ENCODE measurements around the gene SCAI.
"Not testable (repeated sequence)": the region's sequence is repeated elsewhere in the genome, so short reads cannot be mapped to it uniquely, and the experiment has no call there.

The SCAI gene

GRCh38 chr9:125028041-125028440, 115.3 kb downstream of the SCAI start:
- DNase-seq (ENCODE audit: low spot score): no peak

DNA sequence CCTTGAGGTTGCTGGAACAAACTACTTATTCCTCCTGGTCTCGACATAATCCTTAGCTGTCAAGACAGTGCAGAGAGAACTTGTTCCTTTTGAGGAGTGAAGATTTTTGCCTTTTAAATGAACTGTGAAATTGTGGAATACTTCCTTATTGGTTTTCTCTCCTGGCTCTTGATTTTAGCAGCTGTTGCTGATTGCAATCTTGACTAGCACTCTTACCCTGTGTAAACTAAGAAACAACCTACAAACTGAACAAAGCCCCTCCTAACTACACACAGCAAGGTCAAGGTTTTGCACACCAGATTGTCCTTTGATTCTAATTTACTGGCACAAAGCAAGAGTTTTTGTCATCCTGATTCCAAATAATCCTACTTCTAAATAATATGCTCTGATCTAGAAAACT, 118.4 kb downstream of the SCAI start:
- DNase-seq (ENCODE audit: low spot score): no peak

GRCh38 chr9:125021069-125021468, 122.3 kb downstream of the SCAI start:
- no peak for DNase-seq (ENCODE audit: low spot score)

GRCh38 chr9:125015655-125016054, 127.7 kb downstream of the SCAI start:
- not testable (repeated sequence) for DNase-seq (ENCODE audit: low spot score)

DNA sequence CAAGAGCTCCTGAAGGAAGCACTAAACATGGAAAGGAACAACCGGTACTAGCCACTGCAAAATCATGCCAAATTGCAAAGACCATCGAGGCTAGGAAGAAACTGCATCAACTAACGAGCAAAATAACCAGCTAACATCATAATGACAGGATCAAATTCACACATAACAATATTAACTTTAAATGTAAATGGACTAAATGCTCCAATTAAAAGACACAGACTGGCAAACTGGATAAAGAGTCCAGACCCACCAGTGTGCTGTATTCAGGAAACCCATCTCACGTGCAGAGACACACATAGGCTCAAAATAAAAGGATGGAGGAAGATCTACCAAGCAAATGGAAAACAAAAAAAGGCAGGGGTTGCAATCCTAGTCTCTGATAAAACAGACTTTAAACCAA, 131.3 kb downstream of the SCAI start:
- not testable (repeated sequence) for DNase-seq (ENCODE audit: low spot score)

DNA sequence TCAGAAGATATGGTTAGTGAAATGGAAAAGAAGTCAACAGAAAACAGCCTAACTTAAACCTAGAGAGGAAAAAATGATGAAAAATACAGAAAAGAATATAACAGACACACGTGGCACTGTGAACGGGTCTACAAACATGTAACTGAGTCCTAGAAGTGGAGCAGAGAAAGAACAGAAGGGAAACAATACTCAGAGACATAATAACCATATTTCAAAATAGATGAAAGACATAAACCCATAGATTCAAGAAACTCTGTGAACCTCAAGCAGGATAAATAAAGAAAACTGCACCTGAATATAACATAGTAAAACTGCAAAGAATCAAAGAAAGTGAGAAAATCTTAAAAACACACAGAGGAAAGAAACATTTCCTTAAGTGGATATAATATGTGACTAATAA, 134.7 kb downstream of the SCAI start:
- no peak for DNase-seq (ENCODE audit: low spot score)

- no peak for DNase-seq (ENCODE audit: low spot score)
Observed at GRCh38 chr9:125003332-125003731, 140.0 kb downstream of the SCAI start.

DNA sequence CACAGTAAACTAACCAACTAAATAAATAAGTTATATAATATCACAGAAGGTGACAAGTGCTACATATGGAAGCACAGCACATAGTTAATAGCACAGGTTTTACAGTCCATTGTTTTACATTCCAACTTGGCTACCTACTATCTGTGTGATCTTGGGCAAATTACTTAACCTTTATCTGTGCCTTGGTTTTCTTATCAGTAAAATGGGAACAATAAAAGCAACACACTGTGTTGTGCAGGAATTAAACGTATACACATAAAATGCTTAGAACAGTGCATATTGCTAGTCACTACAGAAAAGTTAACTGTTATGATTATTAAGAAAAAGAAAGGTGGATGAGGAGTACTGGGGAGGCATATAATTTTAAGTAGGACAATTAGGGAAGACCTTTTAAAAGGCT, 159.6 kb downstream of the SCAI start:
- no peak for DNase-seq (ENCODE audit: low spot score)

DNA sequence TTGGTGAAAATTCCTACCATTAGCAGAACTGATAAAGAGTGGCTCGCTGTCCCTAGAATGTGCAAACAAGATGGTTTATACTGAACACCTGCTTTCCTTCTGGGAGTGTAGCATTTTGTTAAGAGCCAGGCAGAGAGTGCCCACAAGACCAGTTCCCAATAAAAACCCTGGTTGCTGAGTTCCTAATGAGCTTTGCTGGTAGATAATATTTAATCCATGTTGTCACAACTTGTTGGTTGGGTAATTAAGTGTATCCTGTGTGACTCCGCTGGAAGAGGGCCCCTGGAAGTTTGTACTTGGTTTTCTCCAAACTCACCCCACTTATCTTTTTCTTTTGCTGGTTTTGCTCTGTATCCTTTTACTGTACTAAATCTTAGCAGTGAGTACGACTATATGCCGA, 162.9 kb downstream of the SCAI start:
- DNase-seq (ENCODE audit: low spot score): no peak

DNA sequence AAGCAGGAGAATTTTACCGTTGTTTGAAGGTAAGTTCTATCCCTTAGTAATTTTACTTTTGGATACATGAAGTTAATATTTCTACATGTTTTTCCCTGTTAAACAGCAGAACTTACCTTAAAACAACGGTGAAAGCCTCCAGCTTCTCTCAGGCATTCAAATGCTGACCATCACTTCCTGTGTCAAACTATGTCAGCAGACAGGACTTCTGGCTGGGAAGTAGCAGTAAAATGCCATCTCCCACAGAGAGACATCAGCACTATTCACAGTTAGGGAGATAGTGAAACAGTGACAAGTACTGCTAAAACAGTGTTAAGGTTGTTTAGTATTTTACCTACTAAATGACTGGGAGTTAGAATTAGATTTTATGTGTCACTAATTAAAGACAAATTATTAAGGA, 168.2 kb downstream of the SCAI start:
- no peak for DNase-seq (ENCODE audit: low spot score)

- no peak for DNase-seq (ENCODE audit: low spot score)
Observed at GRCh38 chr9:124973807-124974206, 169.5 kb downstream of the SCAI start.

DNA sequence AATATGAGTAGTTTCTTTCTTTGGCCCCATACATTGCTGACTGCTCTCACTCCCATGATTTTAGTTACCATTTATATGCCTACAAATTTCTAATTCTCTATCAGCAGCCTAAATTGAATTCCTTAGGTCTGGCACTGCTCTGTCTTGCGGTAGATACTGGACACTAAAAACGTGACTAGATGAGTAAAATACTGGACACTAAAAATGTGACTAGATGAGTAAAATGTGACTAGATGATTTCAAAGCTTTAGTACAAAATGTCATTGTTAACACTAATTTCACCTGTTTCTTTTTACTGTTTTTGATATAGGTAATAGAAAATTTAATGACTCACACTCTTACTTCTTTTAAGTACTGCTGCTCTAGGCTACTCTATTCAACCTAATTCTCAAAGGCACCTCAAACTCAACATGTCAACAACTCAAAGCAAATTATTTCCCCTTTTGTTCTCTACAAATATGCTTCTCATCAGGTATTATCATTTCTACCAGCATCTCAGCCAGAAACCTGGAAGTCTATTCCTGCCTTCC, 171.0 kb downstream of the SCAI start:
- no peak for DNase-seq (ENCODE audit: low spot score)

DNA sequence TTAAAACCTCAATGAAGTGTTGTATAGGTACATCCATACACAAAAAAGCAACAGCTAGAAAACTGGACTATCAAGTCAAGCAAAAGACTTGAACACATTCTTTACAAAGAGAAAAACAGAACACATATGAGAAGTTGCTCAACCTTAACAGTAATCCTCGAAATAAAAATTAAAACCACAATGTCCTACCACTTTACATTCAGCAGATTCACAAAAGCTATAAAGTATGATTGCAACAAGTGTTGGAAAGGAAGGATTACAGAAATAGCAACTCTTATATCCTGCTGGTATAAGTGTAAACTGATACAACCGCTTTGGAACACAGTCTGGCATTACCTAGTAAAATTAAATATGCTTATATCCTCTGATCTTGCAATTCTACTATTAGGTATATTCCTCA, 173.9 kb downstream of the SCAI start:
- DNase-seq (ENCODE audit: low spot score): no peak

DNA sequence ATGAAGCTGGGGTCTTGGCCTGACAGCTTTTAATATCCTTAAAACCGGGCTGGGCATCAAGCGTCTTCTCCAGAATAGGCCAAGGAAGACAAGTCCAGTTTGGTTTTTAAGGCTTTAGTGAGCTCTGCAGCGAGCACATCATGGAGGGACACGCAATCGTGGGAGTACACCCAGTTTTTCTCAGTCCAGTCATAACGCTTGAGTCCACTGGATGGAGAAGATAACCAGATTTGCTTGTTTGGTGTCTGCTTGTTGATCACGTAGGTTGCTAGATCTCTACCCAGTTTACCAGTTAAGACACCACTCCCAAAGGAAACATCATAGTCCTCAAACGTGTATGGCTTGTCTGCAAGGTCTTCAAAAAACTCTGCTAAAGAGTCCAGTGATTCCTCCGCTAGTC, 175.1 kb downstream of the SCAI start:
- no peak for DNase-seq (ENCODE audit: low spot score)

- DNase-seq (ENCODE audit: low spot score): peak; percentile 30
Observed at GRCh38 chr9:124965775-124966568, 177.4 kb downstream of the SCAI start.

- DNase-seq (ENCODE audit: low spot score): no peak
Observed at GRCh38 chr9:124964604-124965003, 178.7 kb downstream of the SCAI start.

GRCh38 chr9:124964056-124964455, 179.3 kb downstream of the SCAI start:
- DNase-seq (ENCODE audit: low spot score): no peak

DNA sequence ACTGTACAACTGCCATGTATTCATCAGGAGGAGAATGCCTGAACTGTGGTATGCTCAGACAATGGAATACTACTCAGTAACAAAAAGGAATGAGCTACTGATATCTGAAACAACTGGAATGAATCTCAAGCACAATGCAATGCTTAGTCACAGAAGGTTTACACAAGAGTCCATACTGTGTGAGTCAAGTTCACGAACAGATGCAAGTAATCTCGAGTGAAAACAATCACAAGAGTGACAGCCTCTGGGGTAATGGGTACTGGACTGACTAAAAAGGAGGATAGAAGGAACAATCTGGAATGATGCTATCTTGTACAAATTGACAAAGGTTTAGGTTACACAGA, 182.9 kb downstream of the SCAI start:
- peak; percentile 54 for DNase-seq (ENCODE audit: low spot score)

- not testable (repeated sequence) for DNase-seq (ENCODE audit: low spot score)
Observed at GRCh38 chr9:124959671-124960408, 183.5 kb downstream of the SCAI start.

DNA sequence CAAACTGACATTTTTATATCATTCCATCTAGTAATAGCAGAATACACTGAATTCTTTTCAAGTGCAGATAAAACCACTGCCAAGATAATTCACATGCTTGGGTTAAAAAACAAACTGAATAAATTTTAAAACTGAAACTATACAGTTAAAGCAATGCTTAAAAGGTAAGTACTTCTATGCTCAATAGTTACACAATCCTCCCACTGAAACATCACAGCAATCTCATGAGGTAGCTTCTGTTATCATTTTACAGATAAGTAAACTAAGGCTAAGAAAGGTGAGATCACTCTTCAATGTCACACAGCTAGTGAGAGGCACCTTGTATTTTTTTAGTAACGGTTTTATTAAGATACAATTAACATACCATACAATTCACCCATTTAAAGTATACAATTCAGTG, 189.1 kb downstream of the SCAI start:
- no peak for DNase-seq (ENCODE audit: low spot score)

- DNase-seq (ENCODE audit: low spot score): no peak
Observed at GRCh38 chr9:124950050-124950718, 193.1 kb downstream of the SCAI start.

GRCh38 chr9:124949387-124949786, 193.9 kb downstream of the SCAI start:
- no peak for DNase-seq (ENCODE audit: low spot score)
